BJ (cell line): Measurements from ENCODE around the gene THOC7. TPM values are rescaled to one million over a fixed set of nuclear protein-coding genes. Genes with fewer than 3 reads are reported as not detected.
A peak's percentile ranks its signal among the peaks of the same experiment; 100 is the strongest.

Experiments used
- CTCF ChIA-PET: fragments of 350-600 bp; formaldehyde crosslinking; extraction: SDS; loops from one replicate; lab custom pipeline; 2021; ENCODE audit warnings: antibody characterized with exemption, inconsistent platforms; lab: Yijun Ruan, JAX
- POLR2A ChIA-PET: fragments of 300-600 bp; sonication (Branson Sonifier 250); formaldehyde crosslinking; extraction: SDS; loops from one replicate; lab custom pipeline; 2021; ENCODE audit warnings: antibody characterized with exemption; lab: Charles Lee
- DNase-seq: peaks from one replicate; pipeline ENCODE4 v3.0.0-alpha.2; 2011; ENCODE audit warnings: low read depth
- H3K27me3 ChIP-seq: 2 replicates; pipeline ENCODE4 v1.6.0; 2011; ENCODE audit warnings: low read length; ENCODE audit not compliant: control insufficient read depth, insufficient read depth
- H3K36me3 ChIP-seq: 2 replicates; pipeline ENCODE4 v1.5.1; 2011; ENCODE audit warnings: low read length; ENCODE audit not compliant: control insufficient read depth, insufficient read depth
- H3K4me3 ChIP-seq: 2 replicates; pipeline ENCODE4 v1.5.1; 2011; ENCODE audit warnings: low read depth, mild to moderate bottlenecking, control low read depth, low read length
- polyA plus RNA-seq: library from polyadenylated mRNA; depleted of rRNA; stranded (reverse); fragments of >200 nt; gene quantifications from 2 replicates; pipeline ENCODE4 v1.2.3, GENCODE V29; 2011
- TF ChIP-seq, protein P1 (sequence below): IDR thresholded peaks from 2 replicates; pipeline ENCODE4 v1.5.1; 2011; ENCODE audit warnings: low read depth, mild to moderate bottlenecking, control low read depth, inconsistent platforms, low read length, moderate library complexity; ENCODE audit not compliant: insufficient read depth

THOC7 gene
- polyA plus RNA-seq, 1 experiment, result 22.2 TPM

DNA sequence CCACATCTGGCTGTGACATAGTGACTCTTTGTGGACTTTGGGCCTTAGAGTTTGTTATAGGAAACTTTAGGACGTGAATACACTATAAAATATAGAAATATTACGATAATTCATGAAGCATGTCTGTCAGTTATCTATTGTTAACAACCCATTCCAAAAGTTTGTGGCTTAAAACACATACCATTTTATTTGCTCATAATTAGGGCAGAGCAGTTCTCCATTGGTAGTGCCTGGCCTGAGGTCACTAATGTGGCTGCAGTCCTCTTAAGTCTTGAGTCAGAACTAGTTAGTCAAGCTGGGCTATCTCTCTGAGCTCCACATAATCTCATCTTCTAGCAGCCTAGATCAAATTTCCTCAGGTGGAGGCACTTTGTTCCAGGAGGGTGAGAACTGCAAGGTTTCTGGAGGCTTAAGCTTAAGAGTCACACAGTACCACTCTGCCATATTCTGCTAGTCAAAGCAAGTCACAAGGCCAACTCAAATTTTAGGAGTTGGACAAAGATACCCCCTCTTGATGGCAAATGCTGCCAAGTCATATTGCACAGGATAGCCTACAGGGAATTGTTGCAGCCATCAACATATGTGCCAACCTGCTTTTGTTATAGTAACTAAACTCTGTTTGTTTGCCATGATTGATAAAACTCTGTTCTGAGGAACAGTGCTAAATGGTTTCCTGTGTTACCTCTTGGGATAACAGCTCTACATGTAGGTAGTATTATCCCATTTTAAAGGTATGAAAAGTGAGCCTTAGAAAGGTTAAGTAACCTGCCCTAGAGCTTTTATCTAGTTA, 8.7 kb upstream of the THOC7 start:
- no peaks in the 10 kb centered on the region for H3K27me3 ChIP-seq
- POLR2A ChIA-PET, result no interaction called here
- DNase-seq, result peak; percentile 35
- H3K4me3 ChIP-seq, result no peak overlapping the region
- CTCF ChIA-PET, result interaction anchor here (1.7 kb wide), 1 partner anchor 8 kb away, joined by 4 read pairs; the partner anchor contains the start of genes ATXN7 and THOC7
- TF ChIP-seq, protein P1, sequence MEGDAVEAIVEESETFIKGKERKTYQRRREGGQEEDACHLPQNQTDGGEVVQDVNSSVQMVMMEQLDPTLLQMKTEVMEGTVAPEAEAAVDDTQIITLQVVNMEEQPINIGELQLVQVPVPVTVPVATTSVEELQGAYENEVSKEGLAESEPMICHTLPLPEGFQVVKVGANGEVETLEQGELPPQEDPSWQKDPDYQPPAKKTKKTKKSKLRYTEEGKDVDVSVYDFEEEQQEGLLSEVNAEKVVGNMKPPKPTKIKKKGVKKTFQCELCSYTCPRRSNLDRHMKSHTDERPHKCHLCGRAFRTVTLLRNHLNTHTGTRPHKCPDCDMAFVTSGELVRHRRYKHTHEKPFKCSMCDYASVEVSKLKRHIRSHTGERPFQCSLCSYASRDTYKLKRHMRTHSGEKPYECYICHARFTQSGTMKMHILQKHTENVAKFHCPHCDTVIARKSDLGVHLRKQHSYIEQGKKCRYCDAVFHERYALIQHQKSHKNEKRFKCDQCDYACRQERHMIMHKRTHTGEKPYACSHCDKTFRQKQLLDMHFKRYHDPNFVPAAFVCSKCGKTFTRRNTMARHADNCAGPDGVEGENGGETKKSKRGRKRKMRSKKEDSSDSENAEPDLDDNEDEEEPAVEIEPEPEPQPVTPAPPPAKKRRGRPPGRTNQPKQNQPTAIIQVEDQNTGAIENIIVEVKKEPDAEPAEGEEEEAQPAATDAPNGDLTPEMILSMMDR, result no peak
- H3K36me3 ChIP-seq, result no peaks in the 10 kb centered on the region

DNA sequence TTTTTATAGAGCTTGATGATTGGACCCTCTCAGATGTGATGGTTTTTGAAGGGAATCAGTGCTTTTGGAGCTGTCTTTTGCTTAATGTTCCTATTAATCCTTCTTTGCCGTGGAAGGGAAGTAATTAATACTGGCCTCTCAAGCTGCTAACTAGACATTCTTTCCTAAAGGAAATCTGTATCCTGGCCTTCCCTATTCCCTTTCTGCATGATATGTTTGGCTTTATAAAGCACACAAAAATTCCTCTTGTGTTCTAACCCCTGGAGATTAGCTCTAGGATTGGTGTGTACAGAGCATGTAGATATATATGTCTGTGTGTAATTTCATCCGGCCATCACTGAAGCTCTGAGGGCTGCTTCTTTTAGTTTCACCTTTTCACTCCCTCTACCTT, 7.0 kb upstream of the THOC7 start:
- TF ChIP-seq, protein P1, result no peak
- H3K4me3 ChIP-seq, result no peak overlapping the region
- ChIA-PET POLR2A (no interaction called here), CTCF (no interaction called here)
- H3K27me3 ChIP-seq, result no peaks in the 10 kb centered on the region
- DNase-seq, result no peak
- no peaks in the 10 kb centered on the region for H3K36me3 ChIP-seq

DNA sequence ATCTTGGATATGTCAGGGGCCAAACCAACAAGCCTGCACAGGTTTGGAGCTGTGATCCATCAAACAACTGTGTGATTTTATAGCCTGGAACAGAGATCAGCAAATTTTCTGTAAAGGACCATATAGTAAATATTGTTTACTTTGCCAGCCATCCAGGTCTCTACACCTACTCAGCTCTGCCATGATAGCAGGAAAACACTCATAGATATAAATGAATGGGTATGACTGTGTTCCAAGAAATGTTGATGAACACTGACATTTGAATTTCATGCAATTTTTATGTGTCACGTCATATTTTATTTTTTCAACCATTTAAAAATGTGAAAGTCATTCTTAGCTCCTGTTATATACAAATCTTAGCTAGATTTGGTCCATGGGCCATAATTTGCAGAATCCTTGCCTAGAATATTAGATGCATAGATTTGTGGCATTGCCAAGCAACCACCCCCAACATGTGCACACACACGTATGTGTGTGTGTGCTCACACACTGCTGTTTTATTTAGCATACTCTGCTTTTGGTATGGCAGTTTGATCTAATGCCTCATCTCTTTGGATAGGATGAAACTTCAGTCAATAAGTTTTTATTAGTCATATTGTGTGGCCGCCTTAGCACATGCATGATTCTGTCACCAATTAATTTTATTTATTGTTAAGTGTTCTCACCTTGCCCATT, 6.5 kb upstream of the THOC7 start:
- no peak for DNase-seq
- ChIA-PET CTCF (no interaction called here), POLR2A (no interaction called here)
- Histone ChIP-seq H3K4me3 (no peak overlapping the region), H3K36me3 (no peaks in the 10 kb centered on the region), H3K27me3 (no peaks in the 10 kb centered on the region)
- TF ChIP-seq, protein P1, result no peak

DNA sequence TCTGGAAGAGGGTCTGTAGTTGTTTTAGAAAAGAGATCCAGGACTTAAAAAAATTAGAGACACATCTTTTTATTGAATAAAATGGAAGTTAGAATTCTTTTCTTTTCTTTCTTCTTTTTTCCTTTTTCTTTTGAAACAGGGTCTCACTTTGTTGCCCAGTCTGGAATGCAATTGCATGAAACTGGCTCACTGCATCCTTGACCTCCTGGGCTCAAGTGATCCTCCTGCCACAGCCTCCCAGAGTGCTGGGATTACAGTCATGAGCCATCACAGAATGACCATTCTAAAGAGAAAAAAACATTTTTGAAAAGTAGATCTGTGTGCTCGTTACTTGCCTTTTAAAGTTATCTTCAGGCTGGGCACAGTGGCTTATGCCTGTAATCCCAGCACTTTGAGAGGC, 3.6 kb upstream of the THOC7 start:
- TF ChIP-seq, protein P1, result no peak
- Histone ChIP-seq H3K4me3 (no peak overlapping the region), H3K27me3 (no peaks in the 10 kb centered on the region), H3K36me3 (no peaks in the 10 kb centered on the region)
- DNase-seq, result no peak
- ChIA-PET CTCF (no interaction called here), POLR2A (no interaction called here)

DNA sequence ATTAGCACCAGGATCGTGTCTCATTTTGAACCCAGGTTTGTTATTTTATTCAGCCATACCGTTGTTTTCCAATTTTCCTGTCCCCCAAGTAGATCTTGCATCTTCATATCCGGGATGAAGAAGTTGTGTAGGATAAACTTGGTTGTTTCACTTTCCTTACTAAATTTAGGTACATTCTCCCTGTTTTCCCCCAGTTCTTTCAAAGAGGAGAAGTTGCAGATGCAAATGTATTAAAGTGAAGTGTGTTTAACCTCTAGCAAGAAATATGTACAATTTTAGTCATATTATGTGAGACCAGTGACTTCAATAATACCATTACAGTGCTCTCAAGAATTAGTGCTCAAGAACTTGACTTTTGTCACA, 1.3 kb upstream of the THOC7 start:
- ChIA-PET CTCF (interaction anchor here (1.3 kb wide), 1 partner anchor 97 kb away, joined by 3 read pairs; no protein-coding TSS in a partner anchor), POLR2A (no interaction called here)
- Histone ChIP-seq H3K4me3 (peak overlapping the region; percentile 95), H3K27me3 (no peaks in the 10 kb centered on the region), H3K36me3 (no peaks in the 10 kb centered on the region)
- TF ChIP-seq, protein P1, result no peak
- no peak for DNase-seq
